Lung microvascular endothelial cell (primary cell): ENCODE results near the gene APMAP. TPM values are rescaled to one million over a fixed set of nuclear protein-coding genes. Genes with fewer than 3 reads are reported as not detected.

Source experiments
- DNase-seq, 2 donors: peaks; one replicate each; pipeline versions ENCODE4 v3.0.0 to v3.0.0-alpha.2; 2010; ENCODE audit warnings: low read depth in 2 of 2
- total RNA-seq: library from RNA; depleted of rRNA; stranded (reverse); fragments of >200 nt; gene quantifications from 2 replicates; pipeline ENCODE4 v1.2.1, GENCODE V29; 2014

Gene APMAP
- total RNA-seq, 1 donor from 2014 or later = 63.9 TPM

- no peak for DNase-seq
Measured at GRCh38 chr20:25024171-25024570, 31.6 kb upstream of the APMAP start.

GRCh38 chr20:25023356-25023755, 30.8 kb upstream of the APMAP start:
- no peak for DNase-seq

GRCh38 chr20:25022680-25023079, 30.1 kb upstream of the APMAP start:
- DNase-seq = peak in 1 of 2 donors; percentile 15

- DNase-seq = no peak
Measured at GRCh38 chr20:25021336-25021735, 28.8 kb upstream of the APMAP start.

GRCh38 chr20:25020901-25021301, 28.4 kb upstream of the APMAP start:
- no peak for DNase-seq

GRCh38 chr20:25020345-25020744, 27.8 kb upstream of the APMAP start:
- DNase-seq = no peak

GRCh38 chr20:25019381-25020155, 27.0 kb upstream of the APMAP start:
- DNase-seq = no peak

- DNase-seq = no peak
Measured at GRCh38 chr20:25018841-25019240, 26.3 kb upstream of the APMAP start.

- no peak for DNase-seq
Measured at GRCh38 chr20:25018425-25018824, 25.9 kb upstream of the APMAP start.

- DNase-seq = no peak
Measured at GRCh38 chr20:25017257-25017803, 24.8 kb upstream of the APMAP start.

GRCh38 chr20:25016471-25016870, 23.9 kb upstream of the APMAP start:
- DNase-seq = no peak

- no peak for DNase-seq
Measured at GRCh38 chr20:25015986-25016385, 23.4 kb upstream of the APMAP start.

- DNase-seq = no peak
Measured at GRCh38 chr20:25014816-25015215, 22.3 kb upstream of the APMAP start.

GRCh38 chr20:25013478-25014380, 21.2 kb upstream of the APMAP start:
- no peak for DNase-seq

- no peak for DNase-seq
Measured at GRCh38 chr20:25012616-25013189, 20.2 kb upstream of the APMAP start.

- no peak for DNase-seq
Measured at GRCh38 chr20:25011831-25012241, 19.3 kb upstream of the APMAP start.

- no peak for DNase-seq
Measured at GRCh38 chr20:25011261-25011660, 18.7 kb upstream of the APMAP start.

GRCh38 chr20:25009218-25010145, 16.9 kb upstream of the APMAP start:
- DNase-seq = no peak

- no peak for DNase-seq
Measured at GRCh38 chr20:25008388-25009217, 16.1 kb upstream of the APMAP start.
